WTC11 (cell line): Measurements from ENCODE around the gene MRTFA. TPM values are rescaled to one million over a fixed set of nuclear protein-coding genes. Genes with fewer than 3 reads are reported as not detected.

Experiments
- ATAC-seq: fragments of 200-7000 bp; cut with Tn5 transposase; 2 replicates; pipeline ENCODE4 v1.10.0; 2021; ENCODE audit warnings: mild to moderate bottlenecking, moderate library complexity
- CTCF ChIA-PET: fragments of 300-600 bp; sonication (Branson Sonifier 250); formaldehyde crosslinking; loops from one replicate; lab custom pipeline; 2021; ENCODE audit warnings: antibody characterized with exemption; lab: Charles Lee
- POLR2A ChIA-PET: fragments of 350-600 bp; sonication (Branson Sonifier 250); formaldehyde crosslinking; loops from one replicate; lab custom pipeline; 2021; ENCODE audit warnings: antibody characterized with exemption; lab: Charles Lee
- DNase-seq: peaks from one replicate; pipeline ENCODE4 v3.0.0; 2021; ENCODE audit warnings: low spot score
- H3K27ac Mint-ChIP-seq: 2 replicates; pipeline ENCODE4 v1.8.0; 2021; ENCODE audit warnings: mixed read lengths
- H3K27me3 Mint-ChIP-seq: 2 replicates; pipeline ENCODE4 v1.8.0; 2021; ENCODE audit warnings: low read depth, mild to moderate bottlenecking, moderate library complexity, mixed read lengths
- H3K36me3 Mint-ChIP-seq: 2 replicates; pipeline ENCODE4 v1.8.0; 2021; ENCODE audit warnings: mixed read lengths
- H3K4me1 Mint-ChIP-seq: 2 replicates; pipeline ENCODE4 v1.8.0; 2022; ENCODE audit warnings: mixed read lengths
- H3K4me3 Mint-ChIP-seq: 2 replicates; pipeline ENCODE4 v1.8.0; 2021; ENCODE audit warnings: mild to moderate bottlenecking, moderate library complexity, mixed read lengths
- H3K9me3 Mint-ChIP-seq: 2 replicates; pipeline ENCODE4 v1.8.0; 2021; ENCODE audit warnings: mixed read lengths
- AR ChIP-seq: fragments of 250-450 bp; sonication (Bioruptor Pico); IDR thresholded peaks from 2 replicates; pipeline ENCODE4 v1.9.0; 2021; ENCODE audit warnings: mild to moderate bottlenecking
- CREM ChIP-seq: sonication (generic); formaldehyde crosslinking; IDR thresholded peaks from 2 replicates; pipeline ENCODE4 v1.8.1; 2022; ENCODE audit warnings: mild to moderate bottlenecking, missing genetic modification reagents, moderate library complexity
- E2F5 ChIP-seq: sonication (generic); formaldehyde crosslinking; IDR thresholded peaks from 2 replicates; pipeline ENCODE4 v1.8.1; 2022; ENCODE audit warnings: mild to moderate bottlenecking, moderate library complexity, missing genetic modification reagents
- ELF4 ChIP-seq: sonication (generic); formaldehyde crosslinking; IDR thresholded peaks from 2 replicates; pipeline ENCODE4 v1.8.1; 2022; ENCODE audit warnings: low read depth, mild to moderate bottlenecking, moderate library complexity, missing genetic modification reagents
- FOXK1 ChIP-seq: sonication (generic); formaldehyde crosslinking; IDR thresholded peaks from 2 replicates; pipeline ENCODE4 v1.8.0; 2022; ENCODE audit warnings: mild to moderate bottlenecking, moderate library complexity, missing genetic modification reagents
- GABPB1 ChIP-seq: sonication (generic); formaldehyde crosslinking; IDR thresholded peaks from 2 replicates; pipeline ENCODE4 v1.8.1; 2023; ENCODE audit warnings: mild to moderate bottlenecking, missing genetic modification reagents
- GTF2I ChIP-seq: fragments of 250-450 bp; sonication (Bioruptor Pico); conservative IDR thresholded peaks from 2 replicates; pipeline ENCODE4 v1.4.0; 2021; ENCODE audit warnings: mild to moderate bottlenecking
- IRF1 ChIP-seq: sonication (generic); formaldehyde crosslinking; IDR thresholded peaks from 2 replicates; pipeline ENCODE4 v1.8.0; 2023; ENCODE audit warnings: missing genetic modification reagents
- IRF2 ChIP-seq: sonication (generic); formaldehyde crosslinking; IDR thresholded peaks from 2 replicates; pipeline ENCODE4 v1.8.0; 2022; ENCODE audit warnings: low read depth, missing genetic modification reagents, borderline replicate concordance
- MYBL2 ChIP-seq: sonication (generic); formaldehyde crosslinking; IDR thresholded peaks from 2 replicates; pipeline ENCODE4 v1.8.1; 2023; ENCODE audit warnings: mild to moderate bottlenecking, moderate library complexity, missing genetic modification reagents
- NFE2L1 ChIP-seq: sonication (generic); formaldehyde crosslinking; IDR thresholded peaks from 2 replicates; pipeline ENCODE4 v1.8.1; 2023; ENCODE audit warnings: missing genetic modification reagents
- NR3C1 ChIP-seq: sonication (generic); formaldehyde crosslinking; conservative IDR thresholded peaks from 2 replicates; pipeline ENCODE4 v1.8.1; 2023; ENCODE audit warnings: low read depth, mild to moderate bottlenecking, missing genetic modification reagents
- PRRX2 ChIP-seq: fragments of 250-450 bp; sonication (Bioruptor Pico); IDR thresholded peaks from 2 replicates; pipeline ENCODE4 v1.8.0; 2021; ENCODE audit warnings: mild to moderate bottlenecking
- TEAD1 ChIP-seq: sonication (generic); formaldehyde crosslinking; IDR thresholded peaks from 2 replicates; pipeline ENCODE4 v1.8.0; 2022; ENCODE audit warnings: mild to moderate bottlenecking, missing genetic modification reagents
- TEAD4 ChIP-seq: sonication (generic); formaldehyde crosslinking; IDR thresholded peaks from 2 replicates; pipeline ENCODE4 v1.8.0; 2022; ENCODE audit warnings: mild to moderate bottlenecking, missing genetic modification reagents
- ZBTB21 ChIP-seq: sonication (generic); formaldehyde crosslinking; IDR thresholded peaks from 2 replicates; pipeline ENCODE4 v1.8.1; 2023; ENCODE audit warnings: mild to moderate bottlenecking, missing genetic modification reagents, borderline replicate concordance
- ZNF138 ChIP-seq: sonication (generic); formaldehyde crosslinking; conservative IDR thresholded peaks from 2 replicates; pipeline ENCODE4 v1.8.1; 2022; ENCODE audit warnings: mild to moderate bottlenecking, moderate library complexity, missing genetic modification reagents
- ZNF232 ChIP-seq: sonication (generic); formaldehyde crosslinking; IDR thresholded peaks from 2 replicates; pipeline ENCODE4 v1.8.0; 2022; ENCODE audit warnings: mild to moderate bottlenecking, missing genetic modification reagents
- ZNF317 ChIP-seq: sonication (generic); formaldehyde crosslinking; IDR thresholded peaks from 2 replicates; pipeline ENCODE4 v1.8.1; 2023; ENCODE audit warnings: low read depth, mild to moderate bottlenecking, moderate library complexity, missing genetic modification reagents, borderline replicate concordance
- ZNF512 ChIP-seq: sonication (generic); formaldehyde crosslinking; IDR thresholded peaks from 2 replicates; pipeline ENCODE4 v1.8.1; 2022; ENCODE audit warnings: missing genetic modification reagents, borderline replicate concordance
- total RNA-seq: library from RNA; stranded (reverse); gene quantifications from 3 replicates; pipeline ENCODE4 v1.2.3, GENCODE V29; 2021
- TF ChIP-seq, protein P1 (sequence below): fragments of 250-450 bp; sonication (Bioruptor Pico); IDR thresholded peaks from 2 replicates; pipeline ENCODE4 v1.9.0; 2021; ENCODE audit warnings: moderate library complexity, mild to moderate bottlenecking, inconsistent platforms, borderline replicate concordance
- TF ChIP-seq, protein P2 (sequence below): sonication (generic); formaldehyde crosslinking; IDR thresholded peaks from 2 replicates; pipeline ENCODE4 v1.8.0; 2022; ENCODE audit warnings: missing genetic modification reagents
- TF ChIP-seq, protein P3 (sequence below): sonication (generic); formaldehyde crosslinking; IDR thresholded peaks from 2 replicates; pipeline ENCODE4 v1.8.0; 2022; ENCODE audit warnings: mild to moderate bottlenecking, missing genetic modification reagents
- TF ChIP-seq, protein P4 (sequence below): sonication (generic); formaldehyde crosslinking; IDR thresholded peaks from 2 replicates; pipeline ENCODE4 v1.8.0; 2022; ENCODE audit warnings: mild to moderate bottlenecking, missing genetic modification reagents

Gene MRTFA
- total RNA-seq, 1 experiment from 2014 or later = 48.4 TPM

DNA sequence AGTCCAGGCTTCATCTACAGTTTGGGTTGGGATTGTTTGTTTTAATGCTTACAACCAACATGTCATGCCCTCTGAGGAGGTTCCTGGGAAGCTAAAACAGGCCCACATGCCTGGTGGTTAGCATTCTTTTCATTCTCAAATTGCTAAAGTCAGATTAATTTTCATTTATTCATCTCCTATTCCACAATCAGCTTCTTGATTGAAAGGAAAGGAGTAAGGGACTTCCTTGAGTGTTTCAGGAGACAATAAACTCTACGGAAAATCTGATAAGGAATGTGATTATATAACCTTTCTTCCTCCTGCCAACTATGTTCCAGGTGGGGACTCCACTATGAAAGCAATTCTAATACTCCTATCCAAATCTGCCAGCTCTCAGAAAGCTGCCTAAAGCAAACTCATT is 30.8 kb downstream of the MRTFA start:
- Mint-ChIP-seq H3K4me3 (no peak overlapping the region), H3K36me3 (no peaks in the 10 kb centered on the region), H3K9me3 (no peaks in the 10 kb centered on the region), H3K27ac (0 out of 2 replicates have a peak overlapping the region, but pooled peaks have one; percentile 30), H3K27me3 (no peaks in the 10 kb centered on the region), H3K4me1 (peaks cover 42% of the 10 kb centered on the region)
- ATAC-seq = no peak
- ChIA-PET POLR2A (interaction anchor here (0.7 kb wide), 1 partner anchor 251 kb away, joined by 4 read pairs; the partner anchor contains the start of gene ST13), CTCF (interaction anchor here (0.7 kb wide), 1 partner anchor 27 kb away, joined by 3 read pairs; no protein-coding TSS in a partner anchor)
- no peak for DNase-seq
- TF ChIP-seq GTF2I (CRISPR knock-in tag) (no peak), ZNF138 (CRISPR knock-in tag) (no peak), ZNF232 (CRISPR knock-in tag) (no peak), TEAD1 (CRISPR knock-in tag) (no peak), FOXK1 (CRISPR knock-in tag) (no peak), MYBL2 (no peak), NFE2L1 (CRISPR knock-in tag) (no peak), ELF4 (CRISPR knock-in tag) (no peak), ZBTB21 (CRISPR knock-in tag) (no peak), IRF2 (CRISPR knock-in tag) (no peak), ZNF317 (no peak), GABPB1 (CRISPR knock-in tag) (no peak)
- TF ChIP-seq, protein P1, sequence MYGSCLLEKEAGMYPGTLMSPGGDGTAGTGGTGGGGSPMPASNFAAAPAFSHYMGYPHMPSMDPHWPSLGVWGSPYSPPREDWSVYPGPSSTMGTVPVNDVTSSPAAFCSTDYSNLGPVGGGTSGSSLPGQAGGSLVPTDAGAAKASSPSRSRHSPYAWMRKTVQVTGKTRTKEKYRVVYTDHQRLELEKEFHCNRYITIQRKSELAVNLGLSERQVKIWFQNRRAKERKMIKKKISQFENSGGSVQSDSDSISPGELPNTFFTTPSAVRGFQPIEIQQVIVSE = no peak
- TF ChIP-seq, protein P2, sequence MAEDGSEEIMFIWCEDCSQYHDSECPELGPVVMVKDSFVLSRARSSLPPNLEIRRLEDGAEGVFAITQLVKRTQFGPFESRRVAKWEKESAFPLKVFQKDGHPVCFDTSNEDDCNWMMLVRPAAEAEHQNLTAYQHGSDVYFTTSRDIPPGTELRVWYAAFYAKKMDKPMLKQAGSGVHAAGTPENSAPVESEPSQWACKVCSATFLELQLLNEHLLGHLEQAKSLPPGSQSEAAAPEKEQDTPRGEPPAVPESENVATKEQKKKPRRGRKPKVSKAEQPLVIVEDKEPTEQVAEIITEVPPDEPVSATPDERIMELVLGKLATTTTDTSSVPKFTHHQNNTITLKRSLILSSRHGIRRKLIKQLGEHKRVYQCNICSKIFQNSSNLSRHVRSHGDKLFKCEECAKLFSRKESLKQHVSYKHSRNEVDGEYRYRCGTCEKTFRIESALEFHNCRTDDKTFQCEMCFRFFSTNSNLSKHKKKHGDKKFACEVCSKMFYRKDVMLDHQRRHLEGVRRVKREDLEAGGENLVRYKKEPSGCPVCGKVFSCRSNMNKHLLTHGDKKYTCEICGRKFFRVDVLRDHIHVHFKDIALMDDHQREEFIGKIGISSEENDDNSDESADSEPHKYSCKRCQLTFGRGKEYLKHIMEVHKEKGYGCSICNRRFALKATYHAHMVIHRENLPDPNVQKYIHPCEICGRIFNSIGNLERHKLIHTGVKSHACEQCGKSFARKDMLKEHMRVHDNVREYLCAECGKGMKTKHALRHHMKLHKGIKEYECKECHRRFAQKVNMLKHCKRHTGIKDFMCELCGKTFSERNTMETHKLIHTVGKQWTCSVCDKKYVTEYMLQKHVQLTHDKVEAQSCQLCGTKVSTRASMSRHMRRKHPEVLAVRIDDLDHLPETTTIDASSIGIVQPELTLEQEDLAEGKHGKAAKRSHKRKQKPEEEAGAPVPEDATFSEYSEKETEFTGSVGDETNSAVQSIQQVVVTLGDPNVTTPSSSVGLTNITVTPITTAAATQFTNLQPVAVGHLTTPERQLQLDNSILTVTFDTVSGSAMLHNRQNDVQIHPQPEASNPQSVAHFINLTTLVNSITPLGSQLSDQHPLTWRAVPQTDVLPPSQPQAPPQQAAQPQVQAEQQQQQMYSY (CRISPR knock-in tag) = no peak
- TF ChIP-seq, protein P3, sequence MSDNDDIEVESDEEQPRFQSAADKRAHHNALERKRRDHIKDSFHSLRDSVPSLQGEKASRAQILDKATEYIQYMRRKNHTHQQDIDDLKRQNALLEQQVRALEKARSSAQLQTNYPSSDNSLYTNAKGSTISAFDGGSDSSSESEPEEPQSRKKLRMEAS (CRISPR knock-in tag) = no peak
- TF ChIP-seq, protein P4, sequence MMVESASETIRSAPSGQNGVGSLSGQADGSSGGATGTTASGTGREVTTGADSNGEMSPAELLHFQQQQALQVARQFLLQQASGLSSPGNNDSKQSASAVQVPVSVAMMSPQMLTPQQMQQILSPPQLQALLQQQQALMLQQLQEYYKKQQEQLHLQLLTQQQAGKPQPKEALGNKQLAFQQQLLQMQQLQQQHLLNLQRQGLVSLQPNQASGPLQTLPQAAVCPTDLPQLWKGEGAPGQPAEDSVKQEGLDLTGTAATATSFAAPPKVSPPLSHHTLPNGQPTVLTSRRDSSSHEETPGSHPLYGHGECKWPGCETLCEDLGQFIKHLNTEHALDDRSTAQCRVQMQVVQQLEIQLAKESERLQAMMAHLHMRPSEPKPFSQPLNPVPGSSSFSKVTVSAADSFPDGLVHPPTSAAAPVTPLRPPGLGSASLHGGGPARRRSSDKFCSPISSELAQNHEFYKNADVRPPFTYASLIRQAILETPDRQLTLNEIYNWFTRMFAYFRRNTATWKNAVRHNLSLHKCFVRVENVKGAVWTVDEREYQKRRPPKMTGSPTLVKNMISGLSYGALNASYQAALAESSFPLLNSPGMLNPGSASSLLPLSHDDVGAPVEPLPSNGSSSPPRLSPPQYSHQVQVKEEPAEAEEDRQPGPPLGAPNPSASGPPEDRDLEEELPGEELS (CRISPR knock-in tag) = no peak

- Mint-ChIP-seq H3K4me1 (peaks cover 55% of the 10 kb centered on the region), H3K4me3 (no peak overlapping the region)
- POLR2A ChIA-PET = no interaction called here
- TF ChIP-seq CREM (CRISPR knock-in tag) (no peak), NR3C1 (CRISPR knock-in tag) (no peak), ZBTB21 (CRISPR knock-in tag) (no peak), PRRX2 (no peak), AR (CRISPR knock-in tag) (no peak), TEAD4 (CRISPR knock-in tag) (no peak), IRF1 (no peak), ZNF512 (CRISPR knock-in tag) (no peak), E2F5 (CRISPR knock-in tag) (no peak)
Measured at GRCh38 chr22:40603088-40603605, 33.4 kb downstream of the MRTFA start.

More at GRCh38 chr22:40603088-40603605, 33.4 kb downstream of the MRTFA start:
- no peaks in the 10 kb centered on the region for H3K9me3 Mint-ChIP-seq
- CTCF ChIA-PET = no interaction called here
- H3K27ac Mint-ChIP-seq = peak overlapping the region; percentile 26; the same call in 1 of the 2 replicates
- no peaks in the 10 kb centered on the region for H3K36me3 Mint-ChIP-seq
- no peaks in the 10 kb centered on the region for H3K27me3 Mint-ChIP-seq
- no peak for DNase-seq
- no peak for ATAC-seq
